LNCaP clone FGC (cell line): ENCODE measurements around the gene C5orf34.
"Not testable (repeated sequence)": the region's sequence is repeated elsewhere in the genome, so short reads cannot be mapped to it uniquely, and the experiment has no call there.

Source experiments
- DNase-seq: peaks from one replicate; pipeline ENCODE4 v3.0.0-alpha.2; 2011; ENCODE audit warnings: low read depth
- H3K4me3 ChIP-seq: 2 replicates; pipeline ENCODE4 v1.5.1; 2011; ENCODE audit warnings: mild to moderate bottlenecking, low read depth, low read length, control low read depth
- CTCF ChIP-seq: IDR thresholded peaks from 2 replicates; pipeline ENCODE4 v1.5.1; 2012; ENCODE audit warnings: mild to moderate bottlenecking; ENCODE audit not compliant: control insufficient read depth, insufficient read depth; ENCODE audit errors: extremely low read depth

C5orf34 gene

GRCh38 chr5:43514471-43514815 is 505 bp downstream of the C5orf34 start:
- peak overlapping the region; percentile 92 for H3K4me3 ChIP-seq
- DNase-seq = no peak
- no peak for TF ChIP-seq CTCF

- no peak for DNase-seq
- no peak for TF ChIP-seq CTCF
- H3K4me3 ChIP-seq = peak overlapping the region; percentile 92
Observed at GRCh38 chr5:43514025-43514424, 923 bp downstream of the C5orf34 start.

GRCh38 chr5:43511062-43511461 is 3.9 kb downstream of the C5orf34 start:
- not testable (repeated sequence) for H3K4me3 ChIP-seq, DNase-seq

- no peak for DNase-seq
- no peak for TF ChIP-seq CTCF
- H3K4me3 ChIP-seq = no peak overlapping the region
Observed at GRCh38 chr5:43498581-43498980, 16.4 kb downstream of the C5orf34 start.

GRCh38 chr5:43497311-43498104 is 17.4 kb downstream of the C5orf34 start:
- no peak for TF ChIP-seq CTCF
- no peak overlapping the region for H3K4me3 ChIP-seq

GRCh38 chr5:43491326-43491725 is 23.6 kb downstream of the C5orf34 start:
- no peak for TF ChIP-seq CTCF
- no peak overlapping the region for H3K4me3 ChIP-seq
- DNase-seq = no peak

More at GRCh38 chr5:43497311-43498104, 17.4 kb downstream of the C5orf34 start:
- DNase-seq = no peak

GRCh38 chr5:43486353-43486752 is 28.6 kb downstream of the C5orf34 start:
- no peak for TF ChIP-seq CTCF

More at GRCh38 chr5:43486353-43486752, 28.6 kb downstream of the C5orf34 start:
- no peak for DNase-seq
- H3K4me3 ChIP-seq = no peak overlapping the region
